NCI-H345 treated with DMSO at 0.1 percent for 48 hours (cell line): ENCODE measurements around the gene RPL37A.
"Not testable (repeated sequence)": the region's sequence is repeated elsewhere in the genome, so short reads cannot be mapped to it uniquely, and the experiment has no call there.

ENCODE experiments used
- DNase-seq: peaks from one replicate; lab custom pipeline; 2025; ENCODE audit not compliant: unreplicated experiment; lab: John Stamatoyannopoulos, UW

Gene RPL37A

GRCh38 chr2:216516730-216517350 is 18.2 kb downstream of the RPL37A start:
- peak; percentile 17 for DNase-seq

DNA sequence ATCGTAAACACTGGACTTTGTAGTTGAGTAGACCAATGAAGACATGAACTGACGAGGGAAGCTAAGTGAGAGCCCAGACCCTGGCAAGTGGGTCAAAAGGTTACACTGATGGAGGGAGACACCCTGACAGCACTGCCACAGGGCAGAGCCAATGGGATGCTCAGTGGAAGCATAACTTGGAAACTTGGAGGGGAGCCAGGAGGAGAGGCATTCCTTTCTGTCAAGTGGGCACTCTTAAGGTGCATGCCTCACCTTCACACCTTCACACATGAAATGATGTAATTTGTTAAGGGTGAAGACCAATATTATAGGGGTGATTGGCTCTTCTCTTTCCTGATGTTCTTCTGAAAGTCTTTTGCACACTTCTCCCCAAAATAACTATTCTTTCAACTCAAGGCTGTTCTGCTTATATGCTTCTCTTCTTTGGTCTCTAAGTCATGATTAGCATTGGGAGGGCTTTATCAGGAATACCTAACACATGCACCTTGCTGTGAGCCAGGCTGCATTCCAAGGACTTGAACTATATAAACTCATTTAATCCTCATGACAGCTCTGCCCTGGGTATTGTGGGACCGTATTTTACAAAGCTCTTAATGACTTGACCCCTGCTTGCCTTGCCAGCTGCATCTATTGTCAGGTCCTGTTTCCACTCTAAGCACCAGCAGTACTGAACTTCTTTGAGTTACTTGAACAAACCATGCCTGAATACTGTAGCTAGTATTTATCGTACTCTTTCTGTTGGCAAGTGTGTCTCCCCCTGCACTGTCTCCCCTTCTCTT is 19.0 kb downstream of the RPL37A start:
- DNase-seq: no peak

DNA sequence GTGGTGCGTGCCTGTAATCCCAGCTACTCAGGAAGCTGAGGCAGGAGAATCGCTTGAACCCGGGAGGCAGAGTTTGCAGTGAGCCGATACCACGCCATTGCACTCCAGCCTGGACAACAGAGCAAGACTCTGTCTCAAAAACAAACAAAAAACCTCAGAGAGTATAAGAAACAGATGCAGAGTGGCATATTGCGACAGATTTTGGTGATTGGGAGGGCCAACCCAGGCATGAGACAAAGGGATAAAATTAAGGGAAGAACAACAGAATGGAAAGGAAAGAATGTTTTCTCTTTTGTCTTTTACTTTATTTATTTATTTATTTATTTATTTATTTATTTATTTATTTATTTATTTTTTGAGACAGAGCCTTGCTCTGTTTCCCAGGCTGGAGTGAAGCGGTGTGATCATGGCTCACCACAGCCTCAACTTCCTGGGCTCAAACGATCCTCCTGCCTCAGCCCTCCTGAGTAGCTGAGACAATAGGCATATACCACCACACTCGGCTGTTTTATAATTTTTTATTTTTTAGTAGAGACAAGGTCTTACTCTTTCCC is 20.0 kb downstream of the RPL37A start:
- DNase-seq: not testable (repeated sequence)

DNA sequence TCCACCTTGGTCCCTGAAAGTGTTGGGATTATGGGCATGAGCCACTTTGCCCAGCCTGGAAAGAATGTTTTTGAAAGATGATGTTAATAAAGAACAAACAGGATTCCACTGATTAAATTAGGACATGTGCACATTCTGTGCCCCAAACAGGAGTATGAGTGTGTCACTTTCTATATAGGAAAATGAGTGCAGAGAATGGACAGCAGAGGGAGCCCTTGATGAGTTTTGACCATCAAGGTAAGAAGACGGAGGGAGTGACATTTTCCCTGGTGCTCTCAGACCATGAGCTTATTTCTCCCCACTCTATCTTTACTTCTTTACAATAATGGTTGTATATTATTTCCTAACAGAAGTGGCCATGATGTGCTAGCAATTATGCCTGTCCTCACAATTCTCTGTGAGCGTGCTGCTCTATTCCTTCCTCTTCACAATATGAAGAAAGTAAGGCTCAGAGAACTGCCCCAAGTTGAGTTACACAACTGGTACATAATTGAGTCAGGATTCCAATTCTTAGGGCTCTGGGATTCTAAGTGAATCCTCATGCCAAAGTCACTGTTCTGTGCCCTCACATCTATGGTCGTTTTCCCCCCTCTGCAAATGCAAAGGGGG is 20.6 kb downstream of the RPL37A start:
- peak; percentile 39 for DNase-seq

DNA sequence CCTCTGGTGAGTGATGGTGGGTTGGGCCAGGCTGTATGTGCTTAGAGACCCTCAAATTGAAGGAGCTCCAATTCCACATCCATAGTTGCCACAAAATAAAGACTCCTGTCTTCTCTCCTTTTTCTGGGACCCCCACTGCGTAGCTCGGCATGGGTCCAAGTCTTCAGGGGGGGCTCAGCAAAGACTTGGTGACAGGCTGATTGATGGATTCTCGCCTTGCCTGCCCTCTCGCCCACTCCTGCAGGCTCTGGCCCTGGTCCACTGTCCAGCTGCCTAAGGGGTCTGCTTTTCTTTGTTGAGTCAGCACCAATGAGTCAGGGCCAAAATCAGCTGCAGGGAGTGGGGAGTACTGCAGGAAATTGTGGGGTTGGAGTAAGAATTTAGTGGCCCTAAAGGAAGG is 21.5 kb downstream of the RPL37A start:
- no peak for DNase-seq

DNA sequence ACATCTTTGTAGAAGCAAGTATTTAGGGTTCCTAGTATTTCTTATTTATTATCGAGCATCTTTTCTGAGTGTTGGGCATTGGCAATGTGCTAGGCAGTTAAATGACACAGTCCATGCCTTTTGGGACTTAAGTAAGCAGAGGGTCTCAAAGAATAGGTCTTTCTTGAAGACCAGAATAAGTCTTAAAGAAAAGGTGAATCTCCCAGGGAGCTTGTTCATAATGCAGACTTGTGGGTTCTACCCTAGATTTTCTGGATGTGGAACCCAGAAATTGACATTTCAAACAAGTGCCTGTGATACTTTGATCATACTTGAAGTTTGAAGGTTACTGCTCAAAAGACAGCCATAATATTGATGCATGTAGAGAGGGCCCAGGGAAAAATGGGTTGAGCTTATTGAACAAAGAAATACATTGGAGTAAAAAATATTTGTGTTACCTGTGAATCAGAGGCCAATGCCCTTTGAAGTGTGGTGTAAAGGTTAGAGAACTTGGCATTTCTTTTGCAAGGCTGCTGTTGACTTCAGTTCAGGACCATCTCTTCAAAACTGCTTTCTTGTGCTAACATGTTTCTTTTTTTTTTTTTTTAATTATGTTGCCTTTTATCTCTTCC is 24.4 kb downstream of the RPL37A start:
- no peak for DNase-seq

DNA sequence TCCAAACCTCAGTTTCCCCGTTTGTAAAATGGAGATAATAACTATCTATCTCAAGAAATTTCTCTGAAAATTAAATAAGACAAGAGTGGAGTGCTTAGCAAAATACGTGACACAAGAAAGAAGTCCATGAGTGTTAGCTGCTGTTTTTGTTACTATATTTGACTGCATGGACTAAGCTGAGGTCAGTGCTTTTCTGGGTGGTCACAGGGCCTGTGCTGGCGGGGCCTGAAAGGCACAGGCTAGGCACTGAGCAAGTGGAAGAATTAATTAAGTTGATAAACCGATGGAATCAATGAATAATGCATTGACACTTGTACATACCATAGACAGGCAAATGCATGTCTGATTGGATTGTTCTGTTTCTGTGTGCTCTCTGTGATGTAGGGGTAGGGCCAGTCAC is 27.3 kb downstream of the RPL37A start:
- DNase-seq: no peak

- no peak for DNase-seq
Observed at GRCh38 chr2:216526939-216527338, 28.3 kb downstream of the RPL37A start.

DNA sequence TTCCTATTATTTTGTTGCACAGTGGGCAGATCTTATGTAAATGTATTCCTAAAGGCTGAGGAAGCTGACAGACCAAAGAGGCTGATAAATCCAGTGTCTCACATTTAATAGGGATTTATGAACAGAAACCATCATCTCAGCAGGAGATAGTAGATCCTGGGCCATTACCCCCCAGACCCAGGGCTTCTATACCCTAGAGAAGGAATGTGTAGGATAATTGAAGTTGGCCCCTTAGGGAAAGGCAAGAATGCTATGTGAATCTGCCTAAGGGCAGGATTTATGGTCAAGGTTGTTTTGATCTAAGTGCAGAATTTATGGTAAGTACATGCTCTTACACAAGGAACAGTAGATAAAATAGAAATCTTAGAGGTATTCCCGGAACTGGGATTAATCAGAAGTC is 29.0 kb downstream of the RPL37A start:
- DNase-seq: no peak

GRCh38 chr2:216532562-216532961 is 33.9 kb downstream of the RPL37A start:
- DNase-seq: no peak

- DNase-seq: no peak
Observed at GRCh38 chr2:216533609-216534008, 35.0 kb downstream of the RPL37A start.

- no peak for DNase-seq
Observed at GRCh38 chr2:216534809-216535208, 36.2 kb downstream of the RPL37A start.

GRCh38 chr2:216535454-216535995 is 36.9 kb downstream of the RPL37A start:
- no peak for DNase-seq

DNA sequence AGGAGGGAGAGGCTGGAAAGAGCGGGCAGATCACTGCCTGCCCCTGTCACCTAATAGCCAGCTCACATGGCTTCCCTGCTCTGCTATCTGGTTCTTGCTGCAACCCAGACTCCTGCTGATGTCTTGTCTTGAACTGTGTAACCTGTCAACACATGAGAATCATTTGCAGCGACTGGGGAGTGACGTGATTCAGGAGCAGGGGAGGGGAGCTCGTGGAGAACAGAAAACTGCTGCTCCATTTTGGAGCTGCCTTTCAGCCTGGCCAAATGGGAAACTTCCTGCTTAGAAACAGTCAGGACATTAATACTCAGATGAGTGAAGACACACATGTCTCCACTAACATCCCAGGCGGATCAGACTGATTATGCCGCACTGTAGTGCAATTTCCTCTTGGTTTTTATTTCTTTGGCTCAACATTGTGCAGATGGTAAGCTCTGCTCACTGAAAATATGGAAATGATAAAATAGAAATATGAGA is 38.1 kb downstream of the RPL37A start:
- DNase-seq: no peak

GRCh38 chr2:216537366-216537765 is 38.7 kb downstream of the RPL37A start:
- no peak for DNase-seq

DNA sequence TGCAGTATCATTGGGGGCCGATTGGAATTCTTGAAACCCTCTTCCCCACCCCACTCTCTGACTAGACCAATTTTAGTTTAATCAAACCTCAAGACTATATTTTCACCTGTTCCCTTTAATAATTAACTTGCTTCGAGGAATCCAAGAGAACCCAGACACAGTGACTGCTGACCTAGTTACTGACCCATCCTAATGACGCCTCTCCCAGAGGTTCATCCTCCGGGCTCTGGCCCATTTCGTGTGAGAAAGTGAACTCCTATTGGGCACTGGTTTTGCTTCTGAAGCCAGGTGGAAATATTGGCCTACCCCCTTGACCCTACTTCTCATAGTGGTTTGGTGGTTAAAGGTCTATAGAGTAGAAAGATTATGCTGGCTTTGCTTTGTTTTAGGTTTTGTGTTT is 39.9 kb downstream of the RPL37A start:
- DNase-seq: no peak

DNA sequence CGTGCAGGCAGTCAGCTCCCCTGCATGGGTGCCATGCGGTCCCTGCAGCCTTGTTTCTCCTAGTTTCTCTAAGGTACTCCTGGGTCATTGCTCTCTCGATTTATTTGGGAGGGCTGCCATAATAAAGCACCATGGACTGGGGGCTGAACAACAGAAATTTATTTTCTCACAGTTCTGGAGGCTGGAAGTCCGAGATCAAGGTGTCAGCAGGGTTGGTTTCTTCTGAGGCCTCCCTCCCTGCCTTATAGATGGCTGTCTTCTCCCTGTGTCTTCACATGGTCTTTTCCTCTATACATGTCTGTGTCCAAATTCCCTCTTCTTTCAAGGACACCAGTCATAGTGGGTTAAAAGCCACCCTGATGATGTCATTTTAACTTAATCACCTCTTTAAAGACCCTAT is 40.5 kb downstream of the RPL37A start:
- no peak for DNase-seq

GRCh38 chr2:216539791-216540241 is 41.2 kb downstream of the RPL37A start:
- peak; percentile 74 for DNase-seq

DNA sequence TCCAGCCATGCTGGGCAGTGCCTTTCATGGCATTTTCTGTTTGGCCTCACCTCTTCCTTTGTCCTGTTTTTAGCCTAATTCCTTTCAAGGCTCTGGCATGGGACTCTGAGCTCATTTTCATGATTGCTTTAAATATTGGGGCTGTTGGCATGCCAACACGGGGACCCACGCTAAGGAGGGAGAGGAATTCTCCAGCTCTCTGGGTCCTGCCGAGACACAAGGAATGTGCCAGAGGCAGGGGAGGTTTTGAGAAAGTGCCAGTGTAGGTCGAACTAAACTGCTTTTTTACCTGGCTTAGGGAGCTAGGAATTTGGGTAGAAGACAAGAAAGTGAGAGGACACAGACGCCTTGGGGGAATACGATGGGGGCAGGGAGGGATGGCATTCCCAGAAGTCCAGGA is 42.3 kb downstream of the RPL37A start:
- no peak for DNase-seq

GRCh38 chr2:216541505-216541904 is 42.9 kb downstream of the RPL37A start:
- no peak for DNase-seq

GRCh38 chr2:216545359-216545758 is 46.7 kb downstream of the RPL37A start:
- DNase-seq: no peak
